Thyroid gland (tissue), 4 donors: ENCODE measurements around the gene TRRAP.

ENCODE experiments used
- CTCF ChIP-seq, 6 experiments: fragments of 200-600 bp in 3 of 6; fragments of 450-650 bp in 3 of 6; sonication (generic) in 3 of 6; IDR thresholded peaks; one replicate each; pipeline ENCODE4 v1.5.1; 2016 to 2019; ENCODE audit warnings: antibody characterized with exemption in 6 of 6, mild to moderate bottlenecking in 2 of 6, inconsistent platforms in 1 of 6, moderate library complexity in 1 of 6
- POLR2A ChIP-seq, 2 donors: fragments of 450-650 bp; IDR thresholded peaks; one replicate each; pipeline ENCODE4 v1.6.1; 2017; ENCODE audit warnings: antibody characterized with exemption in 2 of 2, mild to moderate bottlenecking in 2 of 2, moderate library complexity in 1 of 2

- TF ChIP-seq CTCF (IDR thresholded peaks at IDR 0.05) (no peak), POLR2A (IDR thresholded peaks at IDR 0.05) (no peak)
Observed at GRCh38 chr7:99047526-99048077, 169.3 kb downstream of the TRRAP start.
